Upper lobe of left lung (tissue), 4 donors: ENCODE measurements around the gene RAF1.

ENCODE experiments used
- EP300 ChIP-seq, 4 donors: sonication (generic); formaldehyde crosslinking; IDR thresholded peaks; one replicate each; pipeline ENCODE4 v1.5.1; 2017; ENCODE audit warnings: antibody characterized with exemption in 4 of 4, control low read depth in 2 of 4
- POLR2A ChIP-seq, 4 donors: fragments of 450-650 bp; IDR thresholded peaks; one replicate each; pipeline ENCODE4 v1.5.1; 2016 to 2017; ENCODE audit warnings: antibody characterized with exemption in 4 of 4, mild to moderate bottlenecking in 2 of 4
- TF ChIP-seq, protein P1 (sequence below), 6 experiments: fragments of 450-650 bp in 4 of 6; fragments of 200-600 bp in 2 of 6; sonication (generic) in 2 of 6; IDR thresholded peaks; one replicate each; pipeline ENCODE4 v1.5.1; 2016 to 2019; ENCODE audit warnings: antibody characterized with exemption in 6 of 6

- TF ChIP-seq, protein P1, sequence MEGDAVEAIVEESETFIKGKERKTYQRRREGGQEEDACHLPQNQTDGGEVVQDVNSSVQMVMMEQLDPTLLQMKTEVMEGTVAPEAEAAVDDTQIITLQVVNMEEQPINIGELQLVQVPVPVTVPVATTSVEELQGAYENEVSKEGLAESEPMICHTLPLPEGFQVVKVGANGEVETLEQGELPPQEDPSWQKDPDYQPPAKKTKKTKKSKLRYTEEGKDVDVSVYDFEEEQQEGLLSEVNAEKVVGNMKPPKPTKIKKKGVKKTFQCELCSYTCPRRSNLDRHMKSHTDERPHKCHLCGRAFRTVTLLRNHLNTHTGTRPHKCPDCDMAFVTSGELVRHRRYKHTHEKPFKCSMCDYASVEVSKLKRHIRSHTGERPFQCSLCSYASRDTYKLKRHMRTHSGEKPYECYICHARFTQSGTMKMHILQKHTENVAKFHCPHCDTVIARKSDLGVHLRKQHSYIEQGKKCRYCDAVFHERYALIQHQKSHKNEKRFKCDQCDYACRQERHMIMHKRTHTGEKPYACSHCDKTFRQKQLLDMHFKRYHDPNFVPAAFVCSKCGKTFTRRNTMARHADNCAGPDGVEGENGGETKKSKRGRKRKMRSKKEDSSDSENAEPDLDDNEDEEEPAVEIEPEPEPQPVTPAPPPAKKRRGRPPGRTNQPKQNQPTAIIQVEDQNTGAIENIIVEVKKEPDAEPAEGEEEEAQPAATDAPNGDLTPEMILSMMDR (IDR thresholded peaks at IDR 0.05): no peak
- TF ChIP-seq POLR2A (IDR thresholded peaks at IDR 0.05) (no peak), EP300 (IDR thresholded peaks at IDR 0.05) (no peak)
Observed at GRCh38 chr3:12574131-12574530, 89.8 kb downstream of the RAF1 start.
